ENCODE results near the gene EPO.
"Not testable (repeated sequence)": the region's sequence is repeated elsewhere in the genome, so short reads cannot be mapped to it uniquely, and the experiment has no call there.

The EPO gene

GRCh38 chr7:100726996-100727761, 6.9 kb downstream of the EPO start:
- no peak for TF ChIP-seq GATA1 (IDR thresholded peaks at IDR 0.05; ENCODE audit: low read depth, low read length)
- TF ChIP-seq POLR2A (IDR thresholded peaks at IDR 0.05; ENCODE audit: low read length) = no peak
- DNase-seq = no peak

- no peak for TF ChIP-seq POLR2A (IDR thresholded peaks at IDR 0.05; ENCODE audit: low read length)
- TF ChIP-seq GATA1 (IDR thresholded peaks at IDR 0.05; ENCODE audit: low read depth, low read length) = no peak
These were observed 7.9 kb downstream of the EPO start for GRCh38 chr7:100728196-100728595.

GRCh38 chr7:100730136-100730800, 10.0 kb downstream of the EPO start:
- no peak for TF ChIP-seq GATA1 (IDR thresholded peaks at IDR 0.05; ENCODE audit: low read depth, low read length)
- no peak for TF ChIP-seq POLR2A (IDR thresholded peaks at IDR 0.05; ENCODE audit: low read length)
- DNase-seq = no peak

More at GRCh38 chr7:100728196-100728595, 7.9 kb downstream of the EPO start:
- DNase-seq = no peak

GRCh38 chr7:100731937-100732636, 11.8 kb downstream of the EPO start:
- no peak for TF ChIP-seq POLR2A (IDR thresholded peaks at IDR 0.05; ENCODE audit: low read length)
- TF ChIP-seq GATA1 (IDR thresholded peaks at IDR 0.05; ENCODE audit: low read depth, low read length) = no peak
- DNase-seq = no peak

- DNase-seq = no peak
- TF ChIP-seq GATA1 (IDR thresholded peaks at IDR 0.05; ENCODE audit: low read depth, low read length) (no peak), POLR2A (IDR thresholded peaks at IDR 0.05; ENCODE audit: low read length) (no peak)
These were observed 15.5 kb downstream of the EPO start for GRCh38 chr7:100735730-100736129.

GRCh38 chr7:100736671-100737070, 16.4 kb downstream of the EPO start:
- DNase-seq = no peak
- TF ChIP-seq GATA1 (IDR thresholded peaks at IDR 0.05; ENCODE audit: low read depth, low read length) (no peak), POLR2A (IDR thresholded peaks at IDR 0.05; ENCODE audit: low read length) (no peak)

- DNase-seq = no peak
- TF ChIP-seq GATA1 (IDR thresholded peaks at IDR 0.05; ENCODE audit: low read depth, low read length) (no peak), POLR2A (IDR thresholded peaks at IDR 0.05; ENCODE audit: low read length) (no peak)
These were observed 19.7 kb downstream of the EPO start for GRCh38 chr7:100739934-100740333.

GRCh38 chr7:100744605-100745004, 24.3 kb downstream of the EPO start:
- DNase-seq = no peak
- TF ChIP-seq POLR2A (IDR thresholded peaks at IDR 0.05; ENCODE audit: low read length) = no peak
- TF ChIP-seq GATA1 (IDR thresholded peaks at IDR 0.05; ENCODE audit: low read depth, low read length) = no peak

- TF ChIP-seq GATA1 (IDR thresholded peaks at IDR 0.05; ENCODE audit: low read depth, low read length) = no peak
- TF ChIP-seq POLR2A (IDR thresholded peaks at IDR 0.05; ENCODE audit: low read length) = no peak
These were observed 24.9 kb downstream of the EPO start for GRCh38 chr7:100745184-100745583.

GRCh38 chr7:100752994-100753393, 32.7 kb downstream of the EPO start:
- no peak for TF ChIP-seq POLR2A (IDR thresholded peaks at IDR 0.05; ENCODE audit: low read length)
- no peak for TF ChIP-seq GATA1 (IDR thresholded peaks at IDR 0.05; ENCODE audit: low read depth, low read length)
- no peak for DNase-seq

More at GRCh38 chr7:100745184-100745583, 24.9 kb downstream of the EPO start:
- peak; percentile 65 to 73 for DNase-seq

GRCh38 chr7:100753750-100754149, 33.5 kb downstream of the EPO start:
- TF ChIP-seq POLR2A (IDR thresholded peaks at IDR 0.05; ENCODE audit: low read length) (no peak), GATA1 (IDR thresholded peaks at IDR 0.05; ENCODE audit: low read depth, low read length) (no peak)
- DNase-seq = no peak

- no peak for TF ChIP-seq POLR2A (IDR thresholded peaks at IDR 0.05; ENCODE audit: low read length)
- no peak for TF ChIP-seq GATA1 (IDR thresholded peaks at IDR 0.05; ENCODE audit: low read depth, low read length)
- DNase-seq = no peak
These were observed 39.3 kb downstream of the EPO start for GRCh38 chr7:100759357-100760171.

- DNase-seq = not testable (repeated sequence)
These were observed 42.6 kb downstream of the EPO start for GRCh38 chr7:100762841-100763240.
